ENCODE results near the gene TRDMT1.

The TRDMT1 gene

DNA sequence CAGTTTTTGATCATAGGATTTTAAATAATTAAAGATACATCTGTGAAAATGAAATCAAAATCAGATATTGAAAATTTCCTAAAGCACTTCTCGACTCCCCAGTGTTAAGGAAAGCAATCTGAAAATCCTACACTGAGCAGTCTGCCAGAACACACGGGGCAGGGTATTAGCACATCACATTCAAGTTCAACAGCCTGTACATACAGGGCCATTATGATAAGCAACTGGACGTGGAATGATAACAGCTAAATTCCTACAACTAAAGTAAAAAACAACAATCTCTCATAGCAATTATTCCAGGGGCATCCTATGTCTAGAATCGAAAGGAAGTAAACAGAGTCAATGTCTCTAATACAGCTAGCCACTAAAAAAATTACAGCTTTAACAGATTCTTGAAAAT lies 31.7 kb downstream of the TRDMT1 start:
- no peak for DNase-seq

DNA sequence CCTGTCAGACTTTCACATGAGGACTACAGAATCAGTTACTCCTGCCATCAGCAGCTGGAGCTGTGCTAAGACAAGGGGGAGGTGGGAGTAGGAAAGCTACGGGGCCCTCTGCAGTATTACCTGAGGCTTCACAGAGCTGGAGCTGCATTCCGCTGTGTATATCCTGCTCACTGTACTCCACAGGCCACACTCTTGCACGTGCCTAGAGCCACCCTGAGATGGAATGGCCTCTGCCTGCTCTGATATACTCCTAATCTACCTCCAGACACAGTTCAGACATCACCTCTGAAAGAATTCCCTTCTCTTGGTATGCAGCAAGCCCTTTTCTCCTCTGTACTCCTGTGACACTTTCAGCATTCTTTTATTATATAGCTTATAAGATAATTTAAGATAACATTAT lies 34.8 kb downstream of the TRDMT1 start:
- DNase-seq = no peak

DNA sequence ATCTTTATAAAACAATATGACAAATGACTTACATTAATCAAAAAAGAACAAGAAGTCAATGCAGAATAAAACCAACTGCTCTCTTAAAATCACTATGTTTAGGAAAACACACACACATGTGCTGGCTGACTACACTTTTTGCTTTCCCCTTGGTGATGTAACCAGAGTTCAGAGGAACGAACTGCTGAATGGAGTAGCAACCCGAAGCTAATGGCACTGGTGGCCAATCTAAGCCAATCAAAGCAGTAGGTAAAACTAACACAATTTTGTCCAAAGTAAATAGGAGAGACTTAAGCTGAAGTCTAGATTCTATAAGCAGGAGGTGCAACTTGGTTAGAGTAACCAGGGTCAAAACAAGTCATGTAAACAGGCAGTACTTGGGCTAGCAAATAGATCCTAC lies 38.6 kb downstream of the TRDMT1 start:
- no peak for DNase-seq

DNA sequence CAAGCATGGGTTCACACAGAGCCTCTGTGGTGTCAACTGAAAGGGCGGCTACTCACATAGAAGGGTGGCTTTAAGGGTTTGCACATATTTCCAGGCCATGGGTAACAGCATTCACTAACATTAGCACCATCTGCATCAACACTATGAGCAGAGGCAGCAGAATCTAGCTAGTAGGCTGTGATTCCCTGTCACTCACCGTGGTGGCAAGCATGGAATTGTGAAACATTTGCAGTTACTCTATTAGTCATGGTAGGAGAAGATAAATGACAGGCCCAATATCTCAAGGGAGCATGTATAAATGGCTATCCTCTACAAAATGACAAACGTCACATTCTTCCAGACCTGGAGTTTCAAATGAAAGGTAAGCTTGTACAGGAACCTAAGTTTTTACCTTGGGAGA lies 39.7 kb downstream of the TRDMT1 start:
- no peak for DNase-seq

DNA sequence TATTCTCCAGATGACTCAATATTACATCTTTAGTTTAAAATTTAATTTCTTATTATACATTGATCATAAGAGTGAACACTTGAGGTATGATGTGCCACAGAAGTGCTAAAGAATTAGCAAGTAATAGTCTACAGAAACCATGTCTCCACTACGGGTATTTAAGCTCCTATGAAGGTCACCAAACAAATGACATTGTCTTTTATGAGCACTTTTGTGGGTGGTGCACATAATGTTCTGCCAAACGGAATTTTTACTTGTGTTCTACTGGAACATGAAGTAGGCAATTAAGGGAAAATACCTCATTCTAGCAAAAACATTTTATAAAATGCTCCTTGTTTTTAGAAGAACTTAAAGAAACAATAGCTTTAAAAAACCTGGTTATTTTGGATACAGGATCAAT lies 44.4 kb downstream of the TRDMT1 start:
- no peak for DNase-seq

DNA sequence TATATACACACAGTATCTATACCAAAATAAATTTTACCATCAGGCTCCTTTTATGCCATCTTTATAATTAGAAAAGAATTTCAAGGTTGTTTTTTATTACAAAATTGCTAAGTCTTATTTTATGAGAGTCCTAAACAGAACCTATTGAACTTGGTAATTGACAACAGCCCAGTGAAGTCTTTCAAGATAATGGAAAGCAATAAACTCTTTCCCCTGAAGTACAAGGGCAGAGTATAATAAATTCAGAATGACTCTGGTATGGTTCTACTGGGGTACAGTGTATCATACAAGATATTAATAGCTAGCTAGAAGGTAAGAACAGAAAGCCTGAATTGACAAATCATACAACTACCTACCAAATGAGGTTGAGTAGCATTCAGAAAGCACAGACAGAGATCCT lies 45.6 kb downstream of the TRDMT1 start:
- no peak for DNase-seq

DNA sequence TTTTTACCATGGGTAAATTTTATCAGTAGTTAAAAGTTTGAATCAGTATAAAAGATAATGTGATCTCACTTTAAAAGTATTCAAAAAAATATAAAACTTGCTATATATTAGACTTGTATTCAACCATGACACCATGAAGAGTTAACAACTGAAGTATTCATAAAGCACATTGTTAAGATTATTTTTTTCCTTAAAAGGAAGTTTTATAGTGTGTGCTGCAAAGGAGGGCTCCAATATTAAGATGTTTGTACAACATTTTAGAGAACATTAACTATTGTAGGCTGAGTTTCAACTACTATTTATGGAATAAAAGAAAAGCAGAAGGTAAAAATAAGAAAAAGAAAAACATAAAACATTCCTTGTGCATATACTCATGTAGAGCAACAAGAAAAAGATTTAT lies 47.4 kb downstream of the TRDMT1 start:
- DNase-seq = no peak

DNA sequence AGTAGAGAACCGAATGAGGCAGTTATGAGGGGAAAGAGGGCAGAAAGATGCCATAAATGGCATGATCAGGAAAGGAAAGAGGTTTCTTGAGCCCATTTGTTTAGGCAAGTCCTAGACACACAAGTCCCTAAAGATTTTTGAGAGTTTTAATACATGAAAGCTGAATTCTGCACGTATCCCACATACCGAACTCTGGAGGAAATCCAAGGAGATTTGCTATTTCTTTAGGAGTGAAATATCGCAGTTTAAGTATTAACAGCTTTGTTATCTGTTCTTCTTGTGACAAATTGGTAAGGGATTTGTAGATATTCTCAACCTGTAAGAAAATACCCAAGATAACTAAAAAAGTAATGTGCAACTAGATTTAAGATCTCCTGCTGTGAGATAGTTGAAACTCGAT lies 48.2 kb downstream of the TRDMT1 start:
- DNase-seq = no peak

DNA sequence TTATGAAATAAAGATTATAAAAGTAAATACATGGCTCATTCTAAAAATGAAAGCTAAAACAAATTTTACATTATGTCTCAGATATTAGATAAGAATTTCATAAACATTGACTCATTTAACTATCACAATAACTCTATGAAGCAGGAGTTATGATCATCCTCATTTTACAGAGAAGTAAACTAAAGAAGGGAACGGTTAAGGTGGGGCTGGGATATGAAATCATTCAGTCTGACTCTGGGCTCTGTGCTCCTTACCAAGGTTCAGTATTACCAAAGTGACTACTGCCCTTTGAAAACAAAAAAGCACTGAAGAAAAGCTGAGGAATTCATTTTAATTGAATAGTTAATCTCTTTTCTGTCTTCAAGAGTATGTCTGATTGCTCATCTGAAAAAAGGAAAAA lies 49.8 kb downstream of the TRDMT1 start:
- no peak for DNase-seq

DNA sequence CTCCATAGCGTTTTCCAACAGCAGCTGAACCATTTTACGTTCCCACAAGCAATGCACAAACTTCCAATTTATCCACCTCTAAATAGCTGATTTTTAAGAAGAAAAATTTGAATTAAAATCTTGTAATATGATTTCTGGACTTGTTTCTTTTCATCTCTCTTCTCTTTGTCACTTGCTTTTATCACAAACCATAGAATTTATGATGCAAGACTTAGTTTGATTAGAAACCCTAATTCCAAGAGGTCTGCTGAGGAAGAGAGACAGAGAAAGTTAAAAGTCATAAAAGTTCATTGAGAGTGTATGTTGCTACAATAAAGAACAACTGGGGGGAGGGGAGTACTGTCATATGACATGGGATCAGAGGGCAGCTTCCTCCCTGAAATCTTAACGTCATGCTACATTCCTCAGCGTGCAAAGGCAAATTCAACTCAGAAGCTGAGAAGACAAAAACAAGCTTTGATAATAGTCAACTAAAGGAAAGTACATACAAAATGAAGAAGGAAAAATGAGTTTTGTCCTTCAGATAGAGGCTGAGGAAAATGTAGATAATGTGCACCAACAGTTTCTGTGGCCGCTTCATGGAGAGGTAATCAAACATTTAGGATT lies 53.5 kb downstream of the TRDMT1 start:
- DNase-seq = no peak

DNA sequence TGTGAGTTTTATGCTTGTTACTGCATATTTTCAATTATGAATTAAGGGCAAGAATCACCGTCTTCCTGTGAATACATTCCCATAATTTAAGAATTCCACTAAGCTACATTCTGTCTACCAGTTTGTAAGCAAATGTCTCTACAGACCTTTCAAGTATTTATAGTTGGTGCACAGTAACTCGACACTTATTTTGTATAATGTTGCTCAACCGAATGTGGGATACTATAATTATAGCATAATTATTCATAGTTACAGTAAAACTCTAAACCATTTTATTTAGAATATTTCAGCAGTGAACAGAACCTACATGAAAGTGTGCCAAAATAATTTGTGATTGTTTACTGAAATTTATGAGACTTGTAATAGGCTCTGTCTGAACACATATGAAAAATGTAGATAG lies 54.6 kb downstream of the TRDMT1 start:
- DNase-seq = no peak

DNA sequence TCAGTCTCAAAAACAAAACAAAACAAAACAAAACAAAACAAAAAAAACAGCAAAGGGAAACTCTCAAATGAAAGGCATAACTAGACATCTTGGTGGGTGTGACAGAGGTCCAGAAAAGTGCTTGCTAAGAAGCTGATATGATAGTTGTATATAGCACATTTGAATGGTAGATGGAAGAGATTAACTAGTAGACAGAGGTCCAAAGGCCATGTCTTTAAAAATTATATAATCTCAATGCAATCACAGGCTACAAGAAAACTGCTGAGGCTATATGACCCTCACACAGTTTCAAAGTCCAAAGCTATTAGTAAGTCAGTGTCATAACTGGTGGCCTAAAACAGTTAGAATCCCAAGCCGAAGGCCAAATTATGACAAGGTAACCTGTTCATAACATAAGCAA lies 56.2 kb downstream of the TRDMT1 start:
- DNase-seq = no peak

DNA sequence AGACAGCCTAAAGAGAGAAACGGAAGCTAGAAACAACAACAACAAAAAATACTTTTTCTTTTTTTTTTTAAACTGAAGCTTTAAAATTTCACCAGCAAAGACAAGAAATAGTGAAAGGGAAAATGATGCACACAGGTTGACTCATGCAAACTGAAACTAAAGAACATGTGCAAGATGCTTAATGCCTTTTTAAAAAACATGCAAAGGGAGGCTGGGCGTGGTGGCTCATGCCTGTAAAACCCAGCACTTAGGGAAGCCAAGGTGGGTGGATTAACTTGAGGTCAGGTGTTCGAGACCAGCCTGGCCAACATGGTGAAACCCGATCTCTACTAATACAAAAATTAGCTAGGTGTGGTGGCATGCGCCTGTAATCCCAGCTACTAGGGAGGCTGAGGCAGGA lies 56.7 kb downstream of the TRDMT1 start:
- DNase-seq = no peak

DNA sequence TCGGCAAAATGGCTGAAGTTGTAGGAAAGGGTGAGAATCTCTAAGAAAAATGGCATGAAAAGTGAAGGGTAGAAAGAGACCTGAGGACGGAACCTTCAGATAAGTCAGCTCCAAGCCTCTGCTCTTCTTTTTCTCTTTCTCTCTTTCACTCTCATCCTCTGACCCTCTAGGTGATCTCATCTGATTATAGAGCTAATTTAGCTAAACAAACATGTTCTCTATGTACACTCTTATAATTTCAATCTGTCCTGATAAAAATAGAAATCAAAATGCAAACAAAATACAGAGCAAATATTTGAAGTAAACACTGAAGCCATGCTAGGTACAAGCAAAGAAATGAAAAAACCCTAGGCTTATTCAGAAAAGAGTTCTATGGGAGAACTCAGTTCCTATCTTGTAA lies 57.4 kb downstream of the TRDMT1 start:
- peak; percentile 72 for DNase-seq

DNA sequence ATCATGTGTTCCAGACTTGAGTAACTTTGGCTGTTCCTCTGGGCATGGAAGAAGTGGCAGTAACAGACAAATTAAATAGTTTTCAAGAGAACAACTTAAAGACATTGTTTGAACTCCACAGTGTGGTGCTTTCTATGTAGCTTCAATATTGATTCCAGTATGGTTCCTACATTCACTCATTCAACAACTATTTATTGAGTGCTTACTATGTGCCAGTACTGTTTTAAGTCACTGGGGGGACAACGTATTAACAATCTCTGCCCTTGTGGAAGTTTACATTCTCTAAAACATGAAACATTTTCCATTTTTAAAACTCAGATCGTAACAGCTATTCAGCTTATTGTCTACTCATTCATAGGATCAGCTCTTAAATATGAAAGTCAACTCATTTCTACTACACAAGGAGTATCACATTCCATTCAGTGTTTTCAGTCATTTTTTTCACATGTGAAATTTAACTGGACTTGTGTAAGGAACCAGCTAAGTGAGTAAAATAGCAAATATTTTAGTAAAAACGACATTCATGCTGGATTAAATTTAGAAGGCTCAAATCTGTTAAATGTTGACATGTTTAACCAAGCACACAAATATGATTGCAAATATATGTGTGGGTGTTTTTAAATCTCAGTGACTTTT lies 58.3 kb downstream of the TRDMT1 start:
- no peak for DNase-seq

DNA sequence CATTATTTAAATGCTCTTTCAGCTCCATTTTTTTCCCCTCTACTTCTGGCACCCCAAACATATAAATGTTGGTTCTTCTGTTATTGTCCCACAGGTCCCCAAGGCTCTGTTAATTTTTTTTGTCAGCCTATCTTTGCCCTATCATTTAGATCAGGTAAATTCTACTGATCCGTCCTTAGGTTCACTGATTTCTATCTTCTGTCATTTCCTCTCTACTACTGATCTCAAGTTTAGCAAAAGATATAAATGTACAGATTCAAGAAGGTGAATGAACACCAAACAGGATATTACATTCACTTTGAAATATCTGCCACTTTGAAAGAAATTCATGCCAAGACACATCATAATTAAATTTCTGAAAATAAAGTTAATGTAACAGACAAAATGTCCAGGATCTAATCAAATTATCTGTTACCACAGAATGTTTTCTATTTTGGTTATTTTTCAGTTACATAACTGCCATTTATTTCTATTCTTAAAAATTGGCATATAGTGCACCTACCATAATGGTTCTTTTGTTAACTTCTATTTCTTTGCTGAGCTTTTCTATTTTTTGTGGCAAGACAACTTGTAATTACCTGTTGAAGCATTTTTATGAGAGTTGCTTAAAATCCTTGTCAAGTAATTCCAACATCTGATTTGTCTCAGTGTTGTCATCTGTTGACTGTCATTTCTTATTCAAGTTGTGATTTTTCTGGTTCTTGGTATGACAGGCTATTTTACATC lies 59.8 kb downstream of the TRDMT1 start:
- DNase-seq = no peak

DNA sequence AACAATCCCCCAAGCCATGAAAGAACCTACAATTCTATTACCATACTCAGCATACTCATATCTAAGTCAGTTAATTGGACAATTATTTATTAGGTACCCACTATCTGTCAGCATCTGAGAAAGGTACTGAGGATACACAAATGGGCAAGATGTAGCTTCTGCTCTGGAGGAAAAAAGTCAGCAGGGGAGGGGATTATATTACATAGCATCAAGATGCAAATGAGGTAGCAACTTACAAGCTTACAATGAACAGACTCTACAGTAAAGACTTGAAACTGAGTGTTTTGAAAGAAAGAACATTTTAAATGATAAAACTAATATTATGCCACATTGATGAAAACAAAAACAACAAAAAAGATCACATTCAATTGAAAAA lies 61.1 kb downstream of the TRDMT1 start:
- DNase-seq = no peak

DNA sequence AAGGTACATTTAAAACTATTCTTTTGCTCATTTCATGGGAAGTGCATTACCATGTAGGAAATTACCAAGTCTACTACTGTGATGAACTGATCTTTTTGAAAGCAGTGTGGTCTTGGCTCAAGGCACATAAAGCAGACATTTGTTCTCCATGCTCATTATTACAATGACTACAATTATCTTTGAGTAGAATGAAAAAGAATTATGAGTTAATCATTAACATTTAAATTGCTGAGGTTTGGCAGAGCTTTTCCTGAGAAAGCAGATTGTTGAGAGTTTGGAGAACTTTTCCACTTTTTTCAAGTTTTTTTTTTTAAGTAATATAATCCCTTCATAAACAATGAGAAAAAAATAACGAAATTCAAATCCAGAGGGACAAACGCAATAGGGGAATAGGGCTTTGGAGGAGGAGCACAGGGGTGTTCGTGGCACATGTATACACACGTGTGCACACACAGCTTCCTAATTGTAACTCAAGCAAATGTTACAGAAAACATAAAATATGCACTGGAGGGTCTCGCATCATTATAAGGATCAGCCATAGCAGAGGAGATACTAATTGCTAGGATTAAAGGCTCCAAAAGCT lies 62.9 kb downstream of the TRDMT1 start:
- DNase-seq = no peak

DNA sequence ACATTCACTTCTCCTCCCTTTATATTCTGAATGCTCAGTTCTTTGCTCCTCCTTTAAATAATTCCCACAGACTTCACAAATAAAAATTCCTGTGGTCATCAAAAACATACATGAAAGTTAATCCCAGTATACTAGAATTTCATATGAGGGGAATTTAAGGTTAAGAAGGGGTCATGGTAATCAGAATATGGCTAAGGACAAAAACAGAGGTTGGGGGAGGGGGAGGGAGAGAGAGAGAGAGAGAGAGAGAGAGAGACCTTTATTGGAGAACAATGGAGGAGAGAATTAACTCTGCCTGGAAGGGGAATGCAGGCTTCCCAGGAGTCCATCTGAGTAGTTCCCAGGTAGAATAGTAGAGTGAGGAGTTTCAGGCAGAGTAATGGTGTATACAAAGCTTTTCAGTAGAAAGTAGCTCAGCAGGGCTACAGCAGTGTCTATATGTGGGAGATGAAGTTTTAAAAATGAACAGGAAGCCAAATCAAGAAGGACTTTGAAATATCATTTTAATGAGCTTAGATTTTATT lies 66.7 kb downstream of the TRDMT1 start:
- no peak for DNase-seq

DNA sequence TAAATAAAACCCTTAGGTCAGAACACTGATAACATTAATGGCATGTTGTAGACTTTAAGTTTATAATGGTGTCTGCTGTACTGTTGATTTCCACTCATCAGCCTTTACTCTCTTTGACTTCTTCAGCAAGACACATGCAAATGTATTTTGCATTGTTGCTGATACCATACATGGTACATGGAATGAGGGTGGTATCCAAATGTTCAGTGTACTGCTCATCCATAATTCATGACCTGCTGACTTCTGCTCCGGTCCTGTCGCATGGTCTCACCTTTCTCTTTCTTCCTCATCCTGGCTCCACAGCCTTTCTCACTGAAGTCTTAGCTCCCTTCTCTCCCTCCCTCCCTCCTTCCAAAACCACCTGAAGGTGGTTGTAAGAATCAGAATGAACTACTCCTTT lies 67.2 kb downstream of the TRDMT1 start:
- no peak for DNase-seq

DNA sequence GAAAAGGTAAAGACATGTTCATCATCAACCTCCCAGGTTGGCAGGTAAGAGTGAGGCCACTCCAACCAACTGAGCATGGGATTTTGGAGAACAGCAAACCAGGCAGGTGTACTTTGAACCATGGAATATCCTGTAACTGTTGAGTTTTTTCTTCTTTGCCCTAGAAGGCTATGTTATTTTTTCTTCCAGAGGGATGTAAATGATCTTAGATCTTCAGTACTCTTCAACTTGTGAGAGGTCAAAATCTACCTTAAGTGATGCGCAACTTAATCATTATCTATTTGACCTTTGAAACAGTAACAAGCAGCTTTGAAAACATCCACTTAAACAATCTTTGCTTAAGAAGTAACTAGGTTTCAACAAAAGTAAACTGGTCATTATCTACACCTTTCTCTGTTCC lies 71.7 kb downstream of the TRDMT1 start, which contains the start of gene CUBN:
Gene CUBN (minus strand): TSS at position 71 of the 400 bp plus-strand sequence. CDS start 46 bp downstream, at position 25.
- DNase-seq = no peak

DNA sequence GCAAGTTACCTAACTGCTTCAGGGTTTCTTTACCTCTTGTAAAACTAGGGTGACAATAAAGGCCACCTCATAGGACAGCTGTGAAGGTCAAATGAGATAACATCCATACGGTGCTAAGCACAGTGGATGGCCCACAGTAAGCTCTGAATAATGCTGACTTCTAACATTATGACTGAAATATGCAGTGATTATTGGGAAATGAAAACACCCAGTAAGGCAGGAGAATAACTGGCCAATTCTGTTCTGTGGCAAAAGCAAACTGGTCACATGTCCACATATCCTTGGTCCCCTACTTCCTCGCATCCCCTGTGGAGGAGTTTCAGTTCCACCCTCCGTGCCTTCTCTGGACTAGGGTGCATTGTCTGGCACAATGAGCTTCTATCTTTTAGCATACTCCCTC lies 73.2 kb downstream of the TRDMT1 start:
- DNase-seq = no peak

DNA sequence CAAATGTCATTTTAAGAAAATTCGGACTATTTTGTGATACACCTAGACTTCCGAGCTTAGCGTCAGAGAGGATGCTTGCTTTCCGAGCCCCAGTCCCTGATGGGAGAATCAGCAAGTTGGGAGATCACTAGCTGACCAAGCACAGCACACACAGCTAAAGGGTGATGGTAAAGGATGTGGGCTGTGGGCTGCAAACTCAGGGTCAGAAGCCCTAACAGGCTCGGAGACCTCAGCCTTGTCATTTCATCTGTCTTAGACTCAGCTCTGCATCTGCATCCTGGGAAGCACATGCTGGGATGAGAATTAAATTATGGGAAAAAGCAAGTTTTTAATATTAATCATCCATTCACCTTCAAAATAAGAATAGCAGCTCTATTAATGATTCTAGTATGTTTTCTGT lies 75.1 kb downstream of the TRDMT1 start:
- DNase-seq = no peak
